GM21737 (cell line): ENCODE results near the gene CACNA2D3.

Source experiments
- ATAC-seq: cut with Tn5 transposase; IDR thresholded peaks from one replicate; pipeline ENCODE4 v1.9.1; 2021; ENCODE audit warnings: mild to moderate bottlenecking, moderate library complexity; ENCODE audit not compliant: unreplicated experiment

Gene CACNA2D3

GRCh38 chr3:54212723-54213122, 90.4 kb downstream of the CACNA2D3 start:
- no peak for ATAC-seq

- no peak for ATAC-seq
Observed at GRCh38 chr3:54213907-54214306, 91.6 kb downstream of the CACNA2D3 start.

- no peak for ATAC-seq
Observed at GRCh38 chr3:54214845-54215244, 92.5 kb downstream of the CACNA2D3 start.

- ATAC-seq: no peak
Observed at GRCh38 chr3:54215521-54215920, 93.2 kb downstream of the CACNA2D3 start.

- ATAC-seq: no peak
Observed at GRCh38 chr3:54217828-54218227, 95.5 kb downstream of the CACNA2D3 start.

GRCh38 chr3:54222316-54222715, 100.0 kb downstream of the CACNA2D3 start:
- ATAC-seq: no peak

- no peak for ATAC-seq
Observed at GRCh38 chr3:54223063-54223462, 100.7 kb downstream of the CACNA2D3 start.

GRCh38 chr3:54225841-54226528, 103.6 kb downstream of the CACNA2D3 start:
- ATAC-seq: no peak

- ATAC-seq: no peak
Observed at GRCh38 chr3:54228806-54229205, 106.5 kb downstream of the CACNA2D3 start.

GRCh38 chr3:54232618-54233017, 110.3 kb downstream of the CACNA2D3 start:
- ATAC-seq: no peak

- ATAC-seq: no peak
Observed at GRCh38 chr3:54235998-54236397, 113.6 kb downstream of the CACNA2D3 start.

GRCh38 chr3:54237109-54237508, 114.8 kb downstream of the CACNA2D3 start:
- no peak for ATAC-seq

GRCh38 chr3:54237788-54238502, 115.6 kb downstream of the CACNA2D3 start:
- ATAC-seq: no peak

GRCh38 chr3:54240309-54240708, 118.0 kb downstream of the CACNA2D3 start:
- ATAC-seq: no peak

- ATAC-seq: no peak
Observed at GRCh38 chr3:54243056-54243931, 120.9 kb downstream of the CACNA2D3 start.

GRCh38 chr3:54243960-54244682, 121.8 kb downstream of the CACNA2D3 start:
- ATAC-seq: no peak

GRCh38 chr3:54251705-54252104, 129.4 kb downstream of the CACNA2D3 start:
- ATAC-seq: no peak

GRCh38 chr3:54257125-54257720, 134.9 kb downstream of the CACNA2D3 start:
- ATAC-seq: no peak

GRCh38 chr3:54259636-54260035, 137.3 kb downstream of the CACNA2D3 start:
- ATAC-seq: no peak

GRCh38 chr3:54261141-54261540, 138.8 kb downstream of the CACNA2D3 start:
- ATAC-seq: no peak
